ENCODE measurements around the gene MUCL3. TPM values are rescaled to one million over a fixed set of nuclear protein-coding genes. Genes with fewer than 3 reads are reported as not detected.
A peak's percentile ranks its signal among the peaks of the same experiment; 100 is the strongest.
"Not testable (repeated sequence)": the region's sequence is repeated elsewhere in the genome, so short reads cannot be mapped to it uniquely, and the experiment has no call there.

MUCL3 gene
- total RNA-seq, 1 experiment from 2014 or later, result not detected

DNA sequence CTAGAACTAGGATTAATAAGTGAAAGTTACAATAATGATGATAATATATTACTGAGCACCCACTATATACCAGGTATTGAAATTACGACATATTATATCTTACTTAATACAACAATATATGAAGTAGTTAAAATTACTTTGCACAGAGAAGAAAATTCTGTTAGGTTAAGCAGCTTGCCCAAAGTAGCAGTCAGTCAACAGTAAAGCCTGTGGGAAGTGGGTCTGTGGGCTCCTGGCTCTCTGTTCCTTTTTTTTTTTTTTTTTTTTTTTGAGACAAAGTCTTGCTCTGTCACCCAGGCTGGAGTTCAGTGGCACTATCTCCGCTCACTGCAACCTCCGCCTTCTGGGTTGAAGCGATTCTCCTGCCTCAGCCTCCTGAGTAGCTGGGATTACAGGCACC, 37.5 kb upstream of the MUCL3 start:
- intact Hi-C loops (cut with micrococcal nuclease; ENCODE audit: unreplicated experiment), result no loop called here
- Mint-ChIP-seq H3K4me3 (ENCODE audit: unreplicated experiment) (no peak overlapping the region), H3K36me3 (ENCODE audit: insufficient read depth, unreplicated experiment) (peaks cover 15% of the 10 kb centered on the region), H3K27ac (ENCODE audit: unreplicated experiment) (no peak overlapping the region), H3K9me3 (ENCODE audit: unreplicated experiment) (no peaks in the 10 kb centered on the region), H3K4me1 (ENCODE audit: low read depth, unreplicated experiment) (peaks cover 9% of the 10 kb centered on the region), H3K27me3 (ENCODE audit: insufficient read depth, unreplicated experiment) (no peaks in the 10 kb centered on the region)
- no peak for TF ChIP-seq CTCF (IDR thresholded peaks at IDR 0.05; ENCODE audit: insufficient read depth in 1 of 2, low read depth in 1 of 2, low read length in 1 of 2, severe bottlenecking in 1 of 2, unreplicated experiment in 1 of 2)
- Histone ChIP-seq H3K4me3 (ENCODE audit: low read depth, low read length) (no peak overlapping the region), H3K27me3 (replicated peaks; ENCODE audit: control insufficient read depth, insufficient read depth, low read length) (no peaks in the 10 kb centered on the region), H3K36me3 (ENCODE audit: control insufficient read depth, insufficient read depth, low read length) (no peaks in the 10 kb centered on the region; the same call in 1 of the 2 replicates), H3K4me1 (peaks cover 4% of the 10 kb centered on the region; the same call in 1 of the 2 replicates), H3K9me3 (no peaks in the 10 kb centered on the region)
- POLR2A ChIA-PET, result interaction anchor here (1.4 kb wide), 1 partner anchor 10 kb away, joined by 5 read pairs; the partner anchor contains the start of gene VARS2
- no TSS peak for BruUV-seq (replicated peaks)
- no peak for DNase-seq
- CTCF ChIA-PET, result interaction anchor here (0.6 to 0.7 kb wide), 2 partner anchors 63 to 148 kb away, joined by 4 to 10 read pairs; no protein-coding TSS in a partner anchor

- CTCF ChIA-PET, result interaction anchor here (0.6 to 1.4 kb wide), 11 partner anchors 23 to 285 kb away, joined by 3 to 19 read pairs (median 5); partner anchors contain the start of gene DDR1
Measured at GRCh38 chr6:30907290-30907757, 33.4 kb upstream of the MUCL3 start.

GRCh38 chr6:30907758-30908591, 32.8 kb upstream of the MUCL3 start, which contains the start of gene GTF2H4:
GTF2H4 (plus strand) TSS chr6:30908207.
- H3K27me3 ChIP-seq (replicated peaks; ENCODE audit: control insufficient read depth, insufficient read depth, low read length), result no peaks in the 10 kb centered on the region
- H3K4me3 Mint-ChIP-seq (ENCODE audit: unreplicated experiment), result peak within 1 kb of the TSS; percentile 90
- intact Hi-C loops (cut with micrococcal nuclease; ENCODE audit: unreplicated experiment), result loop anchor here (2.0 kb wide), 1 partner anchor 25 kb away; no protein-coding TSS in a partner anchor
- H3K36me3 Mint-ChIP-seq (ENCODE audit: insufficient read depth, unreplicated experiment), result peaks cover 12% of the 10 kb centered on the region
- H3K4me1 ChIP-seq, result peaks cover 9% of the 10 kb centered on the region; the same call in 1 of the 2 replicates
- H3K27ac Mint-ChIP-seq (ENCODE audit: unreplicated experiment), result peak within 1 kb of the TSS; percentile 60
- ChIA-PET POLR2A (interaction anchor here (0.5 to 1.0 kb wide), 4 partner anchors 24 to 639 kb away, joined by 3 to 6 read pairs (median 4); partner anchors contain the start of genes DDR1, NFKBIL1 and TUBB), CTCF (interaction anchor here (0.6 to 1.4 kb wide), 11 partner anchors 23 to 284 kb away, joined by 3 to 19 read pairs (median 5); partner anchors contain the start of gene DDR1)
- peak within 1 kb of the TSS; percentile 76 for H3K4me3 ChIP-seq (ENCODE audit: low read depth, low read length)
- H3K9me3 Mint-ChIP-seq (ENCODE audit: unreplicated experiment), result no peaks in the 10 kb centered on the region
- no peaks in the 10 kb centered on the region for H3K27me3 Mint-ChIP-seq (ENCODE audit: insufficient read depth, unreplicated experiment)
- no peaks in the 10 kb centered on the region for H3K9me3 ChIP-seq
- BruUV-seq (replicated peaks), result no TSS peak
- H3K36me3 ChIP-seq (ENCODE audit: control insufficient read depth, insufficient read depth, low read length), result no peaks in the 10 kb centered on the region; the same call in 1 of the 2 replicates
- DNase-seq, result peak; percentile 95 to 98
- TF ChIP-seq CTCF (IDR thresholded peaks at IDR 0.05; ENCODE audit: insufficient read depth in 1 of 2, low read depth in 1 of 2, low read length in 1 of 2, severe bottlenecking in 1 of 2, unreplicated experiment in 1 of 2), result no peak
- peaks cover 9% of the 10 kb centered on the region for H3K4me1 Mint-ChIP-seq (ENCODE audit: low read depth, unreplicated experiment)

More at GRCh38 chr6:30907290-30907757, 33.4 kb upstream of the MUCL3 start:
- Mint-ChIP-seq H3K36me3 (ENCODE audit: insufficient read depth, unreplicated experiment) (peaks cover 16% of the 10 kb centered on the region), H3K27ac (ENCODE audit: unreplicated experiment) (peak overlapping the region; percentile 60), H3K4me1 (ENCODE audit: low read depth, unreplicated experiment) (peaks cover 16% of the 10 kb centered on the region), H3K4me3 (ENCODE audit: unreplicated experiment) (peak overlapping the region; percentile 90)
- H3K9me3 ChIP-seq; H3K9me3 Mint-ChIP-seq (ENCODE audit: unreplicated experiment); H3K36me3 ChIP-seq (ENCODE audit: control insufficient read depth, insufficient read depth, low read length); H3K4me1 ChIP-seq; H3K27me3 ChIP-seq (replicated peaks; ENCODE audit: control insufficient read depth, insufficient read depth, low read length); intact Hi-C loops (cut with micrococcal nuclease; ENCODE audit: unreplicated experiment); H3K27me3 Mint-ChIP-seq (ENCODE audit: insufficient read depth, unreplicated experiment); BruUV-seq (replicated peaks): not testable (repeated sequence)
- peak in 1 of 2 experiments; percentile 23 for DNase-seq
- POLR2A ChIA-PET, result interaction anchor here (0.6 to 1.0 kb wide), 3 partner anchors 25 to 640 kb away, joined by 3 to 6 read pairs (median 3); partner anchors contain the start of genes NFKBIL1 and TUBB
- peak overlapping the region; percentile 76 for H3K4me3 ChIP-seq (ENCODE audit: low read depth, low read length)

Data from Caco-2 (cell line).